IMR-90 (cell line): ENCODE measurements around the gene RAB28. TPM values are rescaled to one million over a fixed set of nuclear protein-coding genes. Genes with fewer than 3 reads are reported as not detected.
A peak's percentile ranks its signal among the peaks of the same experiment; 100 is the strongest.

ENCODE experiments used
- ATAC-seq: fragments of 200-7000 bp; cut with Tn5 transposase; 2 replicates; pipeline ENCODE4 v1.9.1; 2020; ENCODE audit warnings: low read depth, mild to moderate bottlenecking, moderate library complexity
- BruUV-seq: library from RNA; stranded (reverse); fragments of 400-500 nt; replicated peaks from 2 replicates; lab custom pipeline; 2021; lab: Mats Ljungman, UMichigan
- CTCF ChIA-PET: fragments of 300-600 bp; formaldehyde crosslinking; extraction: SDS; loops from one replicate; lab custom pipeline; 2021; ENCODE audit warnings: antibody characterized with exemption; lab: Yijun Ruan, JAX
- POLR2A ChIA-PET: fragments of 300-600 bp; sonication (Branson Sonifier 250); formaldehyde crosslinking; loops from one replicate; lab custom pipeline; 2022; ENCODE audit warnings: antibody characterized with exemption; ENCODE audit not compliant: unreplicated experiment; lab: Charles Lee
- DNase-seq: peaks from one replicate; pipeline ENCODE4 v3.0.0; 2013
- H2AFZ ChIP-seq: replicated peaks from 2 replicates; pipeline ENCODE3; 2013; ENCODE audit warnings: low read length, mild to moderate bottlenecking; ENCODE audit not compliant: poor library complexity
- H2AK5ac ChIP-seq: 2 replicates; pipeline ENCODE4 v1.6.1; 2013; ENCODE audit warnings: low read depth, low read length, inconsistent platforms
- H2AK9ac ChIP-seq: replicated peaks from 2 replicates; pipeline ENCODE3; 2013; ENCODE audit warnings: mild to moderate bottlenecking, low read depth, low read length, moderate library complexity; ENCODE audit not compliant: poor library complexity
- H2BK120ac ChIP-seq: 2 replicates; pipeline ENCODE4 v1.6.1; 2013; ENCODE audit warnings: low read depth, low read length, inconsistent platforms
- H2BK15ac ChIP-seq: 3 replicates; pipeline ENCODE4 v1.6.1; 2013; ENCODE audit warnings: low read depth, low read length, inconsistent platforms
- H2BK20ac ChIP-seq: 2 replicates; pipeline ENCODE4 v1.6.1; 2013; ENCODE audit warnings: low read depth, mild to moderate bottlenecking, inconsistent platforms, low read length, moderate library complexity
- H2BK5ac ChIP-seq: 2 replicates; pipeline ENCODE4 v1.6.1; 2013; ENCODE audit warnings: mild to moderate bottlenecking, low read depth, low read length, inconsistent platforms; ENCODE audit not compliant: poor library complexity, severe bottlenecking
- H3K14ac ChIP-seq: replicated peaks from 2 replicates; pipeline ENCODE4 v1.6.1; 2013; ENCODE audit warnings: low read depth, low read length, inconsistent platforms
- H3K18ac ChIP-seq: 2 replicates; pipeline ENCODE4 v1.6.1; 2013; ENCODE audit warnings: low read depth, low read length, control low read depth
- H3K23ac ChIP-seq: 2 replicates; pipeline ENCODE4 v1.6.1; 2013; ENCODE audit warnings: low read depth, low read length, inconsistent platforms
- H3K27ac ChIP-seq: 2 replicates; pipeline ENCODE4 v1.5.1; 2013; ENCODE audit warnings: mild to moderate bottlenecking, control low read depth, low read length; ENCODE audit not compliant: insufficient read depth
- H3K27me3 ChIP-seq: 2 replicates; pipeline ENCODE4 v1.6.1; 2013; ENCODE audit warnings: low read length; ENCODE audit not compliant: control insufficient read depth, insufficient read depth
- H3K36me3 ChIP-seq: 2 replicates; pipeline ENCODE4 v1.6.1; 2013; ENCODE audit warnings: low read length, mixed read lengths; ENCODE audit not compliant: control insufficient read depth, insufficient read depth
- H3K4ac ChIP-seq: 2 replicates; pipeline ENCODE4 v1.6.1; 2013; ENCODE audit warnings: low read depth, low read length, inconsistent platforms
- H3K4me1 ChIP-seq: 2 replicates; pipeline ENCODE4 v1.6.1; 2013; ENCODE audit warnings: low read length, mixed read lengths; ENCODE audit not compliant: control insufficient read depth, insufficient read depth
- H3K4me2 ChIP-seq: 2 replicates; pipeline ENCODE4 v1.6.1; 2013; ENCODE audit warnings: low read depth, mild to moderate bottlenecking, control low read depth, low read length, moderate library complexity
- H3K4me3 ChIP-seq: 2 replicates; pipeline ENCODE4 v1.5.1; 2013; ENCODE audit warnings: low read depth, mild to moderate bottlenecking, control low read depth, low read length, moderate library complexity; ENCODE audit not compliant: insufficient read depth
- H3K56ac ChIP-seq: 2 replicates; pipeline ENCODE4 v1.6.1; 2013; ENCODE audit warnings: low read length, inconsistent platforms; ENCODE audit not compliant: insufficient read depth; ENCODE audit errors: extremely low read depth
- H3K79me1 ChIP-seq, 2 experiments: 2 replicates each; pipeline ENCODE4 v1.6.1; 2013; ENCODE audit warnings: low read length in 2 of 2, inconsistent platforms in 1 of 2, low read depth in 1 of 2
- H3K9ac ChIP-seq: 2 replicates; pipeline ENCODE4 v1.6.1; 2013; ENCODE audit warnings: low read depth, low read length, control low read depth
- H3K9me1 ChIP-seq: 2 replicates; pipeline ENCODE4 v1.6.1; 2013; ENCODE audit warnings: low read length, inconsistent platforms; ENCODE audit not compliant: insufficient read depth
- H3K9me3 ChIP-seq: 2 replicates; pipeline ENCODE4 v1.6.1; 2013; ENCODE audit warnings: low read length; ENCODE audit not compliant: control insufficient read depth, insufficient read depth
- H4K20me1 ChIP-seq: 2 replicates; pipeline ENCODE4 v1.6.1; 2013; ENCODE audit warnings: low read length, inconsistent platforms; ENCODE audit not compliant: insufficient read depth
- H4K5ac ChIP-seq: 2 replicates; pipeline ENCODE4 v1.6.1; 2013; ENCODE audit warnings: mild to moderate bottlenecking, low read depth, low read length, control low read depth
- H4K8ac ChIP-seq, 2 experiments: 2 replicates each; pipeline ENCODE4 v1.6.1; 2013; ENCODE audit warnings: low read depth in 2 of 2, low read length in 2 of 2, control low read depth in 1 of 2, inconsistent platforms in 1 of 2
- H4K91ac ChIP-seq: 2 replicates; pipeline ENCODE4 v1.6.1; 2013; ENCODE audit warnings: low read depth, low read length, inconsistent platforms; ENCODE audit not compliant: insufficient read depth
- BHLHE40 ChIP-seq: fragments of 150-350 bp; IDR thresholded peaks from 2 replicates; pipeline ENCODE4 v1.6.1; 2016; ENCODE audit warnings: mild to moderate bottlenecking, low read depth, low read length
- CEBPB ChIP-seq: IDR thresholded peaks from 2 replicates; pipeline ENCODE4 v1.6.1; 2012; ENCODE audit warnings: low read depth, low read length, improper control_type of control experiment
- CHD1 ChIP-seq: IDR thresholded peaks from 2 replicates; pipeline ENCODE4 v1.6.1; 2012; ENCODE audit warnings: low read depth, low read length, improper control_type of control experiment
- CTCF ChIP-seq: conservative IDR thresholded peaks from 2 replicates; pipeline ENCODE4 v1.5.1; 2012; ENCODE audit warnings: mild to moderate bottlenecking, low read depth, low read length, improper control_type of control experiment
- ELK1 ChIP-seq: fragments of 150-350 bp; IDR thresholded peaks from 2 replicates; pipeline ENCODE4 v1.6.1; 2016; ENCODE audit warnings: low read depth, mild to moderate bottlenecking, low read length, moderate library complexity, borderline replicate concordance
- FOS ChIP-seq: fragments of 150-350 bp; IDR thresholded peaks from 2 replicates; pipeline ENCODE4 v1.6.1; 2016; ENCODE audit warnings: low read depth, low read length
- MAFK ChIP-seq: IDR thresholded peaks from 2 replicates; pipeline ENCODE4 v1.6.1; 2012; ENCODE audit warnings: low read depth, low read length, improper control_type of control experiment
- MAZ ChIP-seq: IDR thresholded peaks from 2 replicates; pipeline ENCODE4 v1.6.1; 2012; ENCODE audit warnings: low read depth, mild to moderate bottlenecking, low read length, improper control_type of control experiment, moderate library complexity, borderline replicate concordance
- MXI1 ChIP-seq: IDR thresholded peaks from 2 replicates; pipeline ENCODE4 v1.6.1; 2012; ENCODE audit warnings: low read depth, mild to moderate bottlenecking, low read length, moderate library complexity, borderline replicate concordance
- NFE2L2 ChIP-seq: fragments of 150-350 bp; IDR thresholded peaks from 2 replicates; pipeline ENCODE4 v1.6.1; 2016; ENCODE audit warnings: low read depth, mild to moderate bottlenecking, low read length
- POLR2A ChIP-seq: IDR thresholded peaks from 2 replicates; pipeline ENCODE4 v1.6.1; 2012; ENCODE audit warnings: mild to moderate bottlenecking, low read depth, low read length
- RAD21 ChIP-seq: IDR thresholded peaks from 2 replicates; pipeline ENCODE4 v1.6.1; 2012; ENCODE audit warnings: low read length, improper control_type of control experiment
- RCOR1 ChIP-seq: IDR thresholded peaks from 2 replicates; pipeline ENCODE4 v1.6.1; 2012; ENCODE audit warnings: mild to moderate bottlenecking, low read length, improper control_type of control experiment; ENCODE audit not compliant: insufficient replicate concordance
- RFX5 ChIP-seq: IDR thresholded peaks from 2 replicates; pipeline ENCODE4 v1.8.0; 2012; ENCODE audit warnings: low read depth, mild to moderate bottlenecking, low read length, moderate library complexity
- SMC3 ChIP-seq: fragments of 150-350 bp; IDR thresholded peaks from 2 replicates; pipeline ENCODE4 v1.6.1; 2016; ENCODE audit warnings: low read depth, mild to moderate bottlenecking, antibody characterized with exemption, low read length, moderate library complexity
- USF2 ChIP-seq: fragments of 150-350 bp; IDR thresholded peaks from 2 replicates; pipeline ENCODE4 v1.6.1; 2017; ENCODE audit warnings: mild to moderate bottlenecking, antibody characterized with exemption, low read length, low read depth
- WGBS, 2 experiments: methylation state at CpG; one replicate each; pipeline versions ENCODE4 v1.1.5 to v1.1.7; 2013; ENCODE audit warnings: missing lambda C conversion rate in 2 of 2; ENCODE audit not compliant: insufficient read length in 1 of 2; ENCODE audit errors: extremely low coverage in 2 of 2; 5-methylcytosine and 5-hydroxymethylcytosine counted together
- dilution Hi-C: fragments of 300-500 bp; cut with HindIII; formaldehyde crosslinking; loops from one replicate; pipeline ENCODE4 v1.14.3; 2018; ENCODE audit warnings: low sequenced_read_pairs; ENCODE audit not compliant: unreplicated experiment
- in situ Hi-C: fragments of 300-500 bp; cut with MboI; formaldehyde crosslinking; loops from 3 replicates; pipeline ENCODE4 v1.14.3; 2019; ENCODE audit warnings: low sequenced_read_pairs, inconsistent platforms, mixed read lengths
- intact Hi-C: fragments of 100-400 bp; cut with micrococcal nuclease; formaldehyde crosslinking; loops from 2 replicates; pipeline ENCODE4 v1.10.0; 2022
- polyA plus RNA-seq, 3 experiments: library from polyadenylated mRNA; depleted of rRNA; stranded (reverse); fragments of >200 nt; gene quantifications; 2 replicates each; pipeline ENCODE4 v1.2.3, GENCODE V29; 2012; ENCODE audit warnings: low replicate concordance in 1 of 3
- total RNA-seq: library from RNA; depleted of rRNA; stranded (reverse); fragments of >200 nt; gene quantifications from 2 replicates; pipeline ENCODE4 v1.2.3, GENCODE V29; 2012

Gene RAB28
- total and polyA plus RNA-seq, 2 of the 4 experiments (the other 2 are of a cell fraction) = 7.5 to 10.8 TPM

- Histone ChIP-seq H4K20me1 (peaks cover 4% of the 10 kb centered on the region; the same call in 1 of the 2 replicates), H4K8ac (no peak overlapping the region), H2AFZ (no peak overlapping the region), H2AK9ac (no peak overlapping the region), H3K4me1 (no peaks in the 10 kb centered on the region), H3K23ac (no peak overlapping the region), H2BK15ac (no peak overlapping the region), H3K4me3 (no peak overlapping the region), H3K14ac (no peak overlapping the region), H2AK5ac (no peak overlapping the region), H3K9ac (no peak overlapping the region), H3K18ac (no peak overlapping the region), H2BK20ac (no peak overlapping the region), H4K5ac (no peak overlapping the region), H3K56ac (no peak overlapping the region), H3K4ac (no peak overlapping the region), H3K27me3 (no peaks in the 10 kb centered on the region), H3K4me2 (no peak overlapping the region), H3K79me1 (peaks cover 9% of the 10 kb centered on the region in 2 experiments), H2BK120ac (no peak overlapping the region), H2BK5ac (no peak overlapping the region), H4K91ac (no peak overlapping the region), H3K9me3 (no peaks in the 10 kb centered on the region), H3K36me3 (peaks cover 2% of the 10 kb centered on the region; the same call in 1 of the 2 replicates), H3K27ac (no peak overlapping the region), H3K9me1 (no peaks in the 10 kb centered on the region; the same call in 1 of the 2 replicates)
- 84% methylated on average over 9 of the region's 20 CpGs; no CpG with 5 or more reads in 1 of the 2 experiments for WGBS, 2 experiments
- POLR2A ChIA-PET = no interaction called here
- intact Hi-C loops = no loop called here
- dilution Hi-C loops = no loop called here
- DNase-seq = peak; percentile 13
- CTCF ChIA-PET = no interaction called here
- TF ChIP-seq MAFK (no peak), FOS (no peak), CEBPB (no peak), BHLHE40 (no peak), RCOR1 (no peak), NFE2L2 (no peak), RFX5 (no peak), MAZ (no peak), CTCF (no peak), MXI1 (no peak), CHD1 (no peak), ELK1 (no peak), POLR2A (no peak), USF2 (no peak), RAD21 (no peak), SMC3 (no peak)
- in situ Hi-C loops = no loop called here
- ATAC-seq = no peak
- no TSS peak for BruUV-seq
These were observed 56.4 kb downstream of the RAB28 start for GRCh38 chr4:13427599-13428325.
